ENCODE measurements around the gene AFF1.
"Not testable (repeated sequence)": the region's sequence is repeated elsewhere in the genome, so short reads cannot be mapped to it uniquely, and the experiment has no call there.

The AFF1 gene

GRCh38 chr4:87071401-87071800 is 136.6 kb downstream of the AFF1 start:
- TF ChIP-seq CTCF (conservative IDR thresholded peaks at IDR 0.05; ENCODE audit: control insufficient read depth, insufficient read depth, low read depth, low read length), result no peak
- H3K4me3 ChIP-seq (ENCODE audit: control insufficient read depth, low read depth, low read length), result no peak overlapping the region
- no peak for DNase-seq (ENCODE audit: low read depth)

GRCh38 chr4:87072545-87072944 is 137.7 kb downstream of the AFF1 start:
- not testable (repeated sequence) for DNase-seq (ENCODE audit: low read depth); H3K4me3 ChIP-seq (ENCODE audit: control insufficient read depth, low read depth, low read length)

- no peak for DNase-seq (ENCODE audit: low read depth)
- TF ChIP-seq CTCF (conservative IDR thresholded peaks at IDR 0.05; ENCODE audit: control insufficient read depth, insufficient read depth, low read depth, low read length), result no peak
- no peak overlapping the region for H3K4me3 ChIP-seq (ENCODE audit: control insufficient read depth, low read depth, low read length)
Observed at GRCh38 chr4:87073199-87074120, 138.6 kb downstream of the AFF1 start.

GRCh38 chr4:87074121-87074488 is 139.3 kb downstream of the AFF1 start:
- TF ChIP-seq CTCF (conservative IDR thresholded peaks at IDR 0.05; ENCODE audit: control insufficient read depth, insufficient read depth, low read depth, low read length), result no peak
- no peak overlapping the region for H3K4me3 ChIP-seq (ENCODE audit: control insufficient read depth, low read depth, low read length)
- DNase-seq (ENCODE audit: low read depth), result no peak

- TF ChIP-seq CTCF (conservative IDR thresholded peaks at IDR 0.05; ENCODE audit: control insufficient read depth, insufficient read depth, low read depth, low read length), result no peak
- no peak overlapping the region for H3K4me3 ChIP-seq (ENCODE audit: control insufficient read depth, low read depth, low read length)
- no peak for DNase-seq (ENCODE audit: low read depth)
Observed at GRCh38 chr4:87075876-87076275, 141.1 kb downstream of the AFF1 start.

- no peak for TF ChIP-seq CTCF (conservative IDR thresholded peaks at IDR 0.05; ENCODE audit: control insufficient read depth, insufficient read depth, low read depth, low read length)
- DNase-seq (ENCODE audit: low read depth), result no peak
- H3K4me3 ChIP-seq (ENCODE audit: control insufficient read depth, low read depth, low read length), result no peak overlapping the region
Observed at GRCh38 chr4:87076690-87077358, 142.0 kb downstream of the AFF1 start.

- H3K4me3 ChIP-seq (ENCODE audit: control insufficient read depth, low read depth, low read length), result no peak overlapping the region
- no peak for TF ChIP-seq CTCF (conservative IDR thresholded peaks at IDR 0.05; ENCODE audit: control insufficient read depth, insufficient read depth, low read depth, low read length)
- no peak for DNase-seq (ENCODE audit: low read depth)
Observed at GRCh38 chr4:87077914-87078585, 143.2 kb downstream of the AFF1 start.
